SK-N-SH (cell line): ENCODE data around the gene SLC47A1. TPM values are rescaled to one million over a fixed set of nuclear protein-coding genes. Genes with fewer than 3 reads are reported as not detected.

Source experiments
- CTCF ChIA-PET: fragments of 300-600, 350-600 bp; formaldehyde crosslinking; extraction: SDS; loops from one replicate; lab custom pipeline; 2021; lab: Yijun Ruan, JAX
- POLR2A ChIA-PET: fragments of 350-600 bp; sonication (Branson Sonifier 250); formaldehyde crosslinking; extraction: SDS; loops from one replicate; lab custom pipeline; 2020; ENCODE audit warnings: antibody characterized with exemption, inconsistent platforms; lab: Yijun Ruan, JAX
- DNase-seq: peaks from one replicate; pipeline ENCODE4 v3.0.0; 2012
- H2AFZ ChIP-seq: fragments of 200-600 bp; sonication (generic); 2 replicates; pipeline ENCODE4 v1.8.1; 2016; ENCODE audit warnings: antibody characterized with exemption, mild to moderate bottlenecking, low read depth
- H3F3A ChIP-seq: fragments of 200-600 bp; sonication (generic); replicated peaks from 2 replicates; pipeline ENCODE3; 2016; ENCODE audit warnings: antibody characterized with exemption, mild to moderate bottlenecking; ENCODE audit not compliant: insufficient read depth
- H3K27ac ChIP-seq, 2 experiments: fragments of 200-500 bp in 1 of 2; fragments of 200-600 bp in 1 of 2; sonication (Bioruptor generic) in 1 of 2; sonication (generic), shearing (Covaris generic) in 1 of 2; 2 replicates each; pipeline versions ENCODE4 v1.5.1 to v1.6.1; 2014 to 2016; ENCODE audit warnings: low read depth in 2 of 2, inconsistent platforms in 1 of 2, low read length in 1 of 2, mild to moderate bottlenecking in 1 of 2, mixed read lengths in 1 of 2
- H3K27me3 ChIP-seq: fragments of 200-600 bp; sonication (generic), shearing (Covaris generic); 2 replicates; pipeline ENCODE4 v1.6.1; 2016; ENCODE audit warnings: mixed run types; ENCODE audit not compliant: insufficient read depth
- H3K36me3 ChIP-seq, 2 experiments: fragments of 200-500 bp in 1 of 2; fragments of 200-600 bp in 1 of 2; sonication (Bioruptor generic) in 1 of 2; sonication (generic) in 1 of 2; replicated peaks in 1 of 2; 2 replicates each; pipeline versions ENCODE3 to v1.5.1; 2014 to 2016; ENCODE audit warnings: low read length in 1 of 2, mild to moderate bottlenecking in 1 of 2; ENCODE audit not compliant: insufficient read depth in 2 of 2, control insufficient read depth in 1 of 2
- H3K4me1 ChIP-seq, 2 experiments: fragments of 200-500 bp in 1 of 2; fragments of 200-600 bp in 1 of 2; sonication (Bioruptor generic) in 1 of 2; sonication (generic), shearing (Covaris generic) in 1 of 2; 2 replicates each; pipeline versions ENCODE4 v1.5.1 to v1.6.1; 2014 to 2016; ENCODE audit warnings: low read depth in 1 of 2, low read length in 1 of 2, mixed run types in 1 of 2; ENCODE audit not compliant: insufficient read depth in 2 of 2, control insufficient read depth in 1 of 2
- H3K4me2 ChIP-seq: fragments of 200-600 bp; sonication (generic), shearing (Covaris generic); 2 replicates; pipeline ENCODE4 v1.6.1; 2017; ENCODE audit warnings: mixed run types
- H3K4me3 ChIP-seq, 2 experiments: fragments of 200-500 bp in 1 of 2; fragments of 200-600 bp in 1 of 2; sonication (Bioruptor generic) in 1 of 2; sonication (generic), shearing (Covaris generic) in 1 of 2; 2 replicates each; pipeline versions ENCODE4 v1.5.1 to v1.8.1; 2014 to 2016; ENCODE audit warnings: low read depth in 2 of 2, inconsistent platforms in 1 of 2, low read length in 1 of 2, mild to moderate bottlenecking in 1 of 2, mixed read lengths in 1 of 2, moderate library complexity in 1 of 2
- H3K79me2 ChIP-seq: fragments of 200-600 bp; sonication (generic); 2 replicates; pipeline ENCODE4 v1.8.1; 2017; ENCODE audit warnings: mild to moderate bottlenecking; ENCODE audit not compliant: insufficient read depth
- H3K9ac ChIP-seq: fragments of 200-600 bp; sonication (generic); 2 replicates; pipeline ENCODE4 v1.6.1; 2017; ENCODE audit warnings: mixed run types
- H3K9me2 ChIP-seq: fragments of 200-600 bp; sonication (generic); 2 replicates; pipeline ENCODE4 v1.6.1; 2017; ENCODE audit warnings: mixed run types
- H3K9me3 ChIP-seq: fragments of 200-600 bp; sonication (generic); 2 replicates; pipeline ENCODE4 v1.6.1; 2017; ENCODE audit warnings: mixed run types, mild to moderate bottlenecking, moderate library complexity
- H4K20me1 ChIP-seq: fragments of 200-600 bp; sonication (generic); 2 replicates; pipeline ENCODE4 v1.6.1; 2017; ENCODE audit warnings: mild to moderate bottlenecking, mixed run types; ENCODE audit not compliant: insufficient read depth
- CHD2 ChIP-seq: fragments of 150-350 bp; IDR thresholded peaks from 2 replicates; pipeline ENCODE4 v1.6.1; 2018; ENCODE audit warnings: low read length; ENCODE audit not compliant: partially characterized antibody
- ELF1 ChIP-seq: IDR thresholded peaks from 2 replicates; pipeline ENCODE4 v1.4.0; 2012
- FOXJ3 ChIP-seq: sonication (generic); formaldehyde crosslinking; IDR thresholded peaks from 2 replicates; pipeline ENCODE4 v1.5.1; 2020; ENCODE audit warnings: mild to moderate bottlenecking, missing genetic modification reagents
- FOXM1 ChIP-seq: IDR thresholded peaks from 2 replicates; pipeline ENCODE4 v1.4.0; 2012; ENCODE audit warnings: low read depth, mild to moderate bottlenecking
- GABPA ChIP-seq: IDR thresholded peaks from 2 replicates; pipeline ENCODE4 v1.4.0; 2012; ENCODE audit warnings: low read depth, mild to moderate bottlenecking
- GATA2 ChIP-seq: sonication (generic); formaldehyde crosslinking; IDR thresholded peaks from 2 replicates; pipeline ENCODE4 v1.5.0; 2020; ENCODE audit warnings: mild to moderate bottlenecking, missing genetic modification reagents
- JUND ChIP-seq: IDR thresholded peaks from 2 replicates; pipeline ENCODE4 v1.4.0; 2012
- MEF2A ChIP-seq: IDR thresholded peaks from 2 replicates; pipeline ENCODE4 v1.4.0; 2012; ENCODE audit warnings: low read depth, borderline replicate concordance
- RCOR1 ChIP-seq: fragments of 150-350 bp; IDR thresholded peaks from 2 replicates; pipeline ENCODE4 v1.6.1; 2017; ENCODE audit warnings: antibody characterized with exemption, low read length
- SMC3 ChIP-seq: IDR thresholded peaks from 2 replicates; pipeline ENCODE4 v1.6.1; 2012; ENCODE audit warnings: low read depth, low read length, improper control_type of control experiment
- TAF1 ChIP-seq: IDR thresholded peaks from 2 replicates; pipeline ENCODE4 v1.6.1; 2012; ENCODE audit warnings: low read depth, mild to moderate bottlenecking, low read length, moderate library complexity, borderline replicate concordance
- TEAD4 ChIP-seq: IDR thresholded peaks from 2 replicates; pipeline ENCODE4 v1.4.0; 2012; ENCODE audit warnings: mild to moderate bottlenecking, borderline replicate concordance; ENCODE audit not compliant: insufficient read depth
- WGBS: methylation state at CpG from one replicate; pipeline ENCODE4 v1.1.6; 2017; ENCODE audit warnings: low lambda C conversion rate; 5-methylcytosine and 5-hydroxymethylcytosine counted together
- polyA plus RNA-seq, 3 experiments: library from polyadenylated mRNA; depleted of rRNA; stranded (reverse); fragments of >200 nt; gene quantifications; 2 replicates each; pipeline ENCODE4 v1.2.3, GENCODE V29; 2012
- TF ChIP-seq, protein P1 (sequence below): IDR thresholded peaks from 2 replicates; pipeline ENCODE4 v1.4.0; 2012; ENCODE audit warnings: low read depth
- TF ChIP-seq, protein P2 (sequence below): IDR thresholded peaks from 2 replicates; pipeline ENCODE4 v1.6.1; 2012; ENCODE audit warnings: mild to moderate bottlenecking, low read depth, low read length, moderate library complexity
- TF ChIP-seq, protein P3 (sequence below): IDR thresholded peaks from 2 replicates; pipeline ENCODE4; 2012
- TF ChIP-seq, protein P4 (sequence below): fragments of 150-350 bp; IDR thresholded peaks from 2 replicates; pipeline ENCODE4 v1.6.1; 2016; ENCODE audit warnings: mild to moderate bottlenecking, low read depth, low read length
- TF ChIP-seq, protein P5 (sequence below): IDR thresholded peaks from 2 replicates; pipeline ENCODE4 v1.4.0; 2012; ENCODE audit warnings: low read depth, borderline replicate concordance
- TF ChIP-seq, protein P6 (sequence below): fragments of 150-350 bp; IDR thresholded peaks from 2 replicates; pipeline ENCODE4 v1.6.1; 2017; ENCODE audit warnings: antibody characterized with exemption, low read length, low read depth, borderline replicate concordance

SLC47A1 gene
- polyA plus RNA-seq, 1 of the 3 experiments (the other 2 are of a cell fraction), result 3.5 TPM

DNA sequence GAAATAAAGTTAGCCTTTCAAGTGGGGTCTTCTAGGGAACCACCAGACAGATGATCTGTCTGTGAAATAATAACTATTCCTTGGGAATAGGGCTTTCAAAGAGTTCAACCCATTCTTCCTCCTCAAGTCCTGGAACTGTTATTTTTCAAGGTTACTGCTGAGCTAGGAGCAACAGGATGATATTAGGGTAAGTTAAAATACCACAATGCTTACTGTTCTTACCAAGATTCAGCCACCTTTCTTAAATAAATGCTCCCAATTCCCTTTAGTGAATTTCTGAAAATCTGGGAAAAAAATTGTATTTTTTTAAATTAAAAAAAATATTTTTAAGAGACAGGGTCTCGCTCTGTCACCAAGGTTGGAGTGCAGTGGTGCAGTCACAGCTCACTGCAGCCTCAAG, 88.0 kb downstream of the SLC47A1 start:
- TF ChIP-seq, protein P1, sequence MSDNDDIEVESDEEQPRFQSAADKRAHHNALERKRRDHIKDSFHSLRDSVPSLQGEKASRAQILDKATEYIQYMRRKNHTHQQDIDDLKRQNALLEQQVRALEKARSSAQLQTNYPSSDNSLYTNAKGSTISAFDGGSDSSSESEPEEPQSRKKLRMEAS, result no peak
- TF ChIP-seq TAF1 (no peak), JUND (no peak), FOXM1 (no peak), RCOR1 (no peak), FOXJ3 (CRISPR knock-in tag) (no peak), CHD2 (no peak), GABPA (no peak), MEF2A (no peak), SMC3 (no peak), TEAD4 (no peak), GATA2 (CRISPR knock-in tag) (no peak), ELF1 (no peak)
- TF ChIP-seq, protein P2, sequence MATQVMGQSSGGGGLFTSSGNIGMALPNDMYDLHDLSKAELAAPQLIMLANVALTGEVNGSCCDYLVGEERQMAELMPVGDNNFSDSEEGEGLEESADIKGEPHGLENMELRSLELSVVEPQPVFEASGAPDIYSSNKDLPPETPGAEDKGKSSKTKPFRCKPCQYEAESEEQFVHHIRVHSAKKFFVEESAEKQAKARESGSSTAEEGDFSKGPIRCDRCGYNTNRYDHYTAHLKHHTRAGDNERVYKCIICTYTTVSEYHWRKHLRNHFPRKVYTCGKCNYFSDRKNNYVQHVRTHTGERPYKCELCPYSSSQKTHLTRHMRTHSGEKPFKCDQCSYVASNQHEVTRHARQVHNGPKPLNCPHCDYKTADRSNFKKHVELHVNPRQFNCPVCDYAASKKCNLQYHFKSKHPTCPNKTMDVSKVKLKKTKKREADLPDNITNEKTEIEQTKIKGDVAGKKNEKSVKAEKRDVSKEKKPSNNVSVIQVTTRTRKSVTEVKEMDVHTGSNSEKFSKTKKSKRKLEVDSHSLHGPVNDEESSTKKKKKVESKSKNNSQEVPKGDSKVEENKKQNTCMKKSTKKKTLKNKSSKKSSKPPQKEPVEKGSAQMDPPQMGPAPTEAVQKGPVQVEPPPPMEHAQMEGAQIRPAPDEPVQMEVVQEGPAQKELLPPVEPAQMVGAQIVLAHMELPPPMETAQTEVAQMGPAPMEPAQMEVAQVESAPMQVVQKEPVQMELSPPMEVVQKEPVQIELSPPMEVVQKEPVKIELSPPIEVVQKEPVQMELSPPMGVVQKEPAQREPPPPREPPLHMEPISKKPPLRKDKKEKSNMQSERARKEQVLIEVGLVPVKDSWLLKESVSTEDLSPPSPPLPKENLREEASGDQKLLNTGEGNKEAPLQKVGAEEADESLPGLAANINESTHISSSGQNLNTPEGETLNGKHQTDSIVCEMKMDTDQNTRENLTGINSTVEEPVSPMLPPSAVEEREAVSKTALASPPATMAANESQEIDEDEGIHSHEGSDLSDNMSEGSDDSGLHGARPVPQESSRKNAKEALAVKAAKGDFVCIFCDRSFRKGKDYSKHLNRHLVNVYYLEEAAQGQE, result no peak
- TF ChIP-seq, protein P3, sequence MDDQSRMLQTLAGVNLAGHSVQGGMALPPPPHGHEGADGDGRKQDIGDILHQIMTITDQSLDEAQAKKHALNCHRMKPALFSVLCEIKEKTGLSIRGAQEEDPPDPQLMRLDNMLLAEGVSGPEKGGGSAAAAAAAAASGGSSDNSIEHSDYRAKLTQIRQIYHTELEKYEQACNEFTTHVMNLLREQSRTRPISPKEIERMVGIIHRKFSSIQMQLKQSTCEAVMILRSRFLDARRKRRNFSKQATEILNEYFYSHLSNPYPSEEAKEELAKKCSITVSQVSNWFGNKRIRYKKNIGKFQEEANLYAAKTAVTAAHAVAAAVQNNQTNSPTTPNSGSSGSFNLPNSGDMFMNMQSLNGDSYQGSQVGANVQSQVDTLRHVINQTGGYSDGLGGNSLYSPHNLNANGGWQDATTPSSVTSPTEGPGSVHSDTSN, result no peak
- TF ChIP-seq, protein P4, sequence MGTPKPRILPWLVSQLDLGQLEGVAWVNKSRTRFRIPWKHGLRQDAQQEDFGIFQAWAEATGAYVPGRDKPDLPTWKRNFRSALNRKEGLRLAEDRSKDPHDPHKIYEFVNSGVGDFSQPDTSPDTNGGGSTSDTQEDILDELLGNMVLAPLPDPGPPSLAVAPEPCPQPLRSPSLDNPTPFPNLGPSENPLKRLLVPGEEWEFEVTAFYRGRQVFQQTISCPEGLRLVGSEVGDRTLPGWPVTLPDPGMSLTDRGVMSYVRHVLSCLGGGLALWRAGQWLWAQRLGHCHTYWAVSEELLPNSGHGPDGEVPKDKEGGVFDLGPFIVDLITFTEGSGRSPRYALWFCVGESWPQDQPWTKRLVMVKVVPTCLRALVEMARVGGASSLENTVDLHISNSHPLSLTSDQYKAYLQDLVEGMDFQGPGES, result no peak
- TF ChIP-seq, protein P5, sequence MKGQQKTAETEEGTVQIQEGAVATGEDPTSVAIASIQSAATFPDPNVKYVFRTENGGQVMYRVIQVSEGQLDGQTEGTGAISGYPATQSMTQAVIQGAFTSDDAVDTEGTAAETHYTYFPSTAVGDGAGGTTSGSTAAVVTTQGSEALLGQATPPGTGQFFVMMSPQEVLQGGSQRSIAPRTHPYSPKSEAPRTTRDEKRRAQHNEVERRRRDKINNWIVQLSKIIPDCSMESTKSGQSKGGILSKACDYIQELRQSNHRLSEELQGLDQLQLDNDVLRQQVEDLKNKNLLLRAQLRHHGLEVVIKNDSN, result no peak
- TF ChIP-seq, protein P6, sequence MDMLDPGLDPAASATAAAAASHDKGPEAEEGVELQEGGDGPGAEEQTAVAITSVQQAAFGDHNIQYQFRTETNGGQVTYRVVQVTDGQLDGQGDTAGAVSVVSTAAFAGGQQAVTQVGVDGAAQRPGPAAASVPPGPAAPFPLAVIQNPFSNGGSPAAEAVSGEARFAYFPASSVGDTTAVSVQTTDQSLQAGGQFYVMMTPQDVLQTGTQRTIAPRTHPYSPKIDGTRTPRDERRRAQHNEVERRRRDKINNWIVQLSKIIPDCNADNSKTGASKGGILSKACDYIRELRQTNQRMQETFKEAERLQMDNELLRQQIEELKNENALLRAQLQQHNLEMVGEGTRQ, result no peak
- WGBS, result 79% methylated on average over 1 of the region's 1 CpG
- CTCF ChIA-PET, result no interaction called here

More for the DNA sequence above, 88.0 kb downstream of the SLC47A1 start:
- Histone ChIP-seq H3K4me3 (no peak overlapping the region), H3K27ac (no peak overlapping the region), H3K36me3 (no peaks in the 10 kb centered on the region), H3K9ac (no peak overlapping the region), H3F3A (no peaks in the 10 kb centered on the region), H3K4me1 (no peaks in the 10 kb centered on the region; a peak in 1 of 4 replicates), H3K9me3 (peaks cover 10% of the 10 kb centered on the region), H3K9me2 (no peaks in the 10 kb centered on the region), H3K4me2 (no peak overlapping the region), H3K79me2 (no peaks in the 10 kb centered on the region), H4K20me1 (no peaks in the 10 kb centered on the region), H2AFZ (no peak overlapping the region), H3K27me3 (no peaks in the 10 kb centered on the region)
- DNase-seq, result no peak
- POLR2A ChIA-PET, result no interaction called here
